Stimulated activated CD8-positive, alpha-beta memory T cell treated with anti-CD3 and anti-CD28 coated beads, Interleukin-4, amount 100 ng/mL, for 1 hour (primary cell): ENCODE measurements around the gene RUSC1.
A peak's percentile ranks its signal among the peaks of the same experiment; 100 is the strongest.

Experiments used
- DNase-seq, 2 donors: peaks; one replicate each; pipeline ENCODE4 v3.0.0-alpha.2; 2020; ENCODE audit warnings: low read depth in 2 of 2, low spot score in 1 of 2

The RUSC1 gene

GRCh38 chr1:155295183-155295941 is 25.3 kb upstream of the RUSC1 start:
- DNase-seq = no peak

- DNase-seq = no peak
Observed at GRCh38 chr1:155295942-155296267, 24.8 kb upstream of the RUSC1 start.

GRCh38 chr1:155296661-155297060 is 24.0 kb upstream of the RUSC1 start:
- no peak for DNase-seq

DNA sequence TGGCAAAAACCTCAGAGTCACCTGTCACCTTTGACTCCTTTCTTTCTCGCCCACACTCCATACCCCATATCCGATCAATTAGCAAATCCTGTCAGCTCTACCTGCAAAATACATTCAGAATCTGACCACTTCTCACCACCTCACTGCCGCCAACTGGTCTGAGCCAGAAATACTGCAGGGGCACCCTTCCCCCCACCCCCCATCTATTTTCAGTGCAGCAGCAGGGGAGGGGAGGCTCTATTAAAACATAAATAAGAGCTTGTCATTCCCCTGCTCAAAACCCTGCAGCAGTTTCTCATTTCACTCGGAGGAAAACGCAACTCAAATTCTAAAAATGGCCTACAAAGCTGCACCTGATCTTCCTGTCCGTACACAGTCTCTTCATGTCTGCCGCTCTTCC is 23.3 kb upstream of the RUSC1 start:
- no peak for DNase-seq

DNA sequence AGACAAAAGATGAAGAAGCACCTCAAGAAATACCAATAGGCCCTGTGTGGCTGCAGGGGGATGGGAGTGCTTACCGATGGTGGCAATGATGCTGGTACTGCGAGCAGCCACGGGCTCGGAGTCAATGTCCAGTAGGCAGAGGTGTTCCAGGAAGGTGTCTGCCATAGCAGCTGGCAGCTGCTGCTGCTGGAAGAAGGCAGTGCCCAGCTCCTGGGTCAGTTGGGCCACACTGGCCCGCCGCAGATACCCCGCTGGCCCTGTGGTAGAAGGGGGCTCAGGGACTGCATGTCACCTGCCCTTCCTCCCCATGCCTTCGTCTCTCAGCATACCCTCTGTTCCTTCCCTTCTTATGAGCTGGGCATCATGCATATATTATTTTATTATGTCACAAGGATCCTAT is 20.7 kb upstream of the RUSC1 start:
- DNase-seq = no peak

GRCh38 chr1:155300553-155301329 is 20.0 kb upstream of the RUSC1 start:
- no peak for DNase-seq

GRCh38 chr1:155301342-155301841 is 19.3 kb upstream of the RUSC1 start, which contains the start of gene PKLR:
Gene PKLR (minus strand): TSS chr1:155301438. CDS start chr1:155301395, 43 bp downstream.
- DNase-seq = no peak

- DNase-seq = no peak
Observed at GRCh38 chr1:155304558-155305063, 16.1 kb upstream of the RUSC1 start.

- no peak for DNase-seq
Observed at GRCh38 chr1:155305881-155306391, 14.8 kb upstream of the RUSC1 start.

DNA sequence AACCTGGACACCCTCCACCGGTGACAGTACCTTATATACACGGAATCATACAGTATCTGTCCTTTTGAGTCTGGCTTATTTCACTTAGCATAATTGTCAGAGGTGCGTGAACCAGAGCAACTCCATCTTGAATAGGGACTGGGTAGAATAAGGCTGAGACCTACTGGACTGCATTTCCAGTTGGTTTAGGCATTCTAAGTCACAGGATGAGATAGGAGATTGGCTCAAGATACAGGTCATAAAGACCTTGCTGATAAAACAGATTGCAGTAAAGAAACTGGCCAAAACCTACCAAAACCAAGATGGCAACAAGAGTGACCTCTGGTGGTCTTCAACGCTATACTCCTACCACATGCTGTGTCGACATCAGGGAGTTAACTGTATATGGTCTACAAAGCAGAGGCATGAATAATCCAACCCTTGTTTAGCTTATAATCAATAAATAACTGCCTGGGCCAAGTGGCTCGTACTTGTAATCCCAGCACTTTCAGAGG is 13.4 kb upstream of the RUSC1 start:
- no peak for DNase-seq

DNA sequence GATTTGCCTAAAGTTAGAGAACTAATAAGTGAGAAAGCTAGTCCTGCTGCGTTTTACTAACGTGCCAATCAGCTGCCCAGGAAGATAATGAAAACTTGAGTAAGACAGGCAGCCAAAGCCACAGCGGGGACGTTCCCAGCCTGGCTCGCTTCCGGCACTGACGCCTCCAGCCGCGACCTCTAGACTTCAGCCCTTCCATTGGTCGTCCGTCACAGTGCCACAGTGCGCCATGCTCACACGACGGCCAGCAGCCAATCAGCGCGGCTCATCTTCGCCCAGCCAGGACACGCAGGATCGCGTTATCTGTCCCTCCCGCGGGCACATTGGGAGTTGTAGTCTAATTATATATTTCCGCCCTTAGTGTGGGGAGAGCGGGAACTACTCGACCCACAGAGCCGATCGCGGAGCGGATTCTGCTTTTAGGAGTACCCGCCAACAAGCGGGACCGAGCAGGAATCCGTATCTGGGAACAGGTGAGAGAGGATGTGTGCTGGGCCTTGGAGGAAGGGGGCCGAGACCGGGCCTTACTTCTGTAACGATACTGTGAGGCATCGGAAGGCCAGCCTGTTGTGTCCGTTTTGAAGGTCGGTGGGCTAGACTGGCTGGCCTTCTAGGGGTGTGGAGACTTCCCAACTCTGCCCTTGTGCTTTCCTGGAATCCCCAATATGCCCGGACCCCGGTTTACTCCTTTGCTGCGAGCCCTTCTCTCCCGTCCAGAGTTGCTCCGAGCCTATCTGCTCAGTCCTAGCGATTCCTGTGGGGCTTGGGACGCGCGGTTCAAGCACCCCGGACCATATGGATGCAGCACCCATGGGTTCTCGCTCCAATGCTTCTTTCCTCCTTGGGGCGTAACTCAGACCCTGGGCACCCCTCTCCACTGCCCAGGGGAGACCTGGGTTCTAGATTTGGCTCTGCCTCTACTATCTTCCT is 11.9 kb upstream of the RUSC1 start, which contains the start of gene FDPS:
TSS of gene FDPS (plus strand) at position 374 of the 930 bp plus-strand sequence. CDS start 924 bp downstream, outside the sequence.
- peak; percentile 89 to 94 for DNase-seq

- DNase-seq = no peak
Observed at GRCh38 chr1:155309423-155310021, 11.2 kb upstream of the RUSC1 start.

DNA sequence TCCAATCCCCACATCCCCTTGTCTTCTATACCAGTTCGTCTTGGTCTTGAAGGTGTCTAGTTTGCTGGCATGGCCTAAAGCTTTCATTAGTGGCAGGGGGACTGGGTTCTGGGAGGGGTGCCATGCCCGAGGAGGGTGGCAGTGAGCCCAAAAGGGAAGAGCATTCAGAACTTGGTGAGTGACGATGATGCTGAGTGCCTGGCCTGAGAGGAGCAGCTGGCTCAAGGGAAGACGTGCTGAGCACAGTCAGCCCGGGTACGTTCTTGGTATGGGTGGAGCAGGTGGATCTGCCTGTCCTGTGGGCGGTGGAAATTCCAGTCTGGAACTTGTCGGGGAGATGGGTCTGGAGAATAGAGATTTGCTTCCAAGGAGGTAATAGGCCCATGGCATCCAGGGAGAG is 7.4 kb upstream of the RUSC1 start:
- DNase-seq = no peak

DNA sequence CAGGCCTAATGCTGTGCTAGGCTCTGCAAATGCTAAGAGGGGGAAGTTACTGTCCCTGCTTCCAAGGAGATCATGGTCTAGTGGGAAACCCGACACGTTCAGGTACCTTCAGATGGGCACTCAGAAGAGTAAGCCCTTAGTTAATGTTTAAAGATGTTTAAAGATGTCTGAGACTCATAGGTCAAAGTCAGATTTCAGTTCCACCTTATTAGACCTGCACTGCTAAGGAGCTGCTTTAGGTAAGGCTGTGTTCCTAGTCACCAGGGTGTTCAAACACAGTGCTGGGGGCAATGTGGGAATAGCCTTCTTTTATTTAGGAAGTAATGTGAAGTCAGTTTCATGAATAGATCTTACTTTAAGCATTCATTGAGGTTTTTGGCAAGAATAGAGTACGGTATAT is 3.8 kb upstream of the RUSC1 start:
- DNase-seq = no peak

DNA sequence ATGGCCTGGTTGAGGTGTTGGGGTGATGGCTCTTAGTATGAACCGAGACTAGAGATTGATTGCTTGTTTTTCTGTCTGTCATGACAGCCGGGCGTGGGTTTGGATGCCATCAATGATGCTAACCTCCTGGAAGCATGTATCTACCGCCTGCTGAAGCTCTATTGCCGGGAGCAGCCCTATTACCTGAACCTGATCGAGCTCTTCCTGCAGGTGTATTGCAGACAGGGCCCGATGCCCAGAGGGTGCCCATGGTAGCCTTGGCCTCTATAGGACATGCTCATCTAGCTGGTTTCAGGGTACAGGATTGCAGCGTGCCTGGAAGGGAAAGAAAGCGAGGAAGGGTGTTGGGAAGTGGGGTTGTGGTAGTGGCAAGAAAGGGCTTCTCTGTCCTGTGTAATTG is 2.6 kb upstream of the RUSC1 start:
- no peak for DNase-seq

DNA sequence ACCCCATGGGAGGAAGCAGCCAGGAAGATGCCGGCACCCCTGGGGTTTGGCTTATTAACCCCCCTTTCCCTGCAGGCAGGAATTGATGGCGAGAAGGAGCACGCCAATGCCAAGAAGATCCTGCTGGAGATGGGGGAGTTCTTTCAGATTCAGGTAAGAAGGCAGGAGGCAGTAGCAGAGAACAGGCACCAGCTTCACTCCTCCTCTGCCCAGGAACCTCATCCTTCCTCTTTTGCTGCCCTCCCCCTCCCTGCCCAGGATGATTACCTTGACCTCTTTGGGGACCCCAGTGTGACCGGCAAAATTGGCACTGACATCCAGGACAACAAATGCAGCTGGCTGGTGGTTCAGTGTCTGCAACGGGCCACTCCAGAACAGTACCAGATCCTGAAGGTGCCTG is 1.2 kb upstream of the RUSC1 start:
- DNase-seq = no peak

DNA sequence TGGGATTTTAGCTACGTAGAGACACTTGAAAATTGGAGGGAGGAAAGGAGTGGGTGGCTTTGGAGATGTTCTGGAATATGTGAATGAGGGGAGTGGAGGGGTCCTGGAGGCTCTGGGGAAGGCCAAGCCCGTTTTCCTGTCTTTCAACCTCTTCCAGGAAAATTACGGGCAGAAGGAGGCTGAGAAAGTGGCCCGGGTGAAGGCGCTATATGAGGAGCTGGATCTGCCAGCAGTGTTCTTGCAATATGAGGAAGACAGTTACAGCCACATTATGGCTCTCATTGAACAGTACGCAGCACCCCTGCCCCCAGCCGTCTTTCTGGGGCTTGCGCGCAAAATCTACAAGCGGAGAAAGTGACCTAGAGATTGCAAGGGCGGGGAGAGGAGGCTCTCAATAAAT is 442 bp upstream of the RUSC1 start:
- no peak for DNase-seq

- no peak for DNase-seq
Observed at GRCh38 chr1:155321639-155322503, 1.2 kb downstream of the RUSC1 start.

DNA sequence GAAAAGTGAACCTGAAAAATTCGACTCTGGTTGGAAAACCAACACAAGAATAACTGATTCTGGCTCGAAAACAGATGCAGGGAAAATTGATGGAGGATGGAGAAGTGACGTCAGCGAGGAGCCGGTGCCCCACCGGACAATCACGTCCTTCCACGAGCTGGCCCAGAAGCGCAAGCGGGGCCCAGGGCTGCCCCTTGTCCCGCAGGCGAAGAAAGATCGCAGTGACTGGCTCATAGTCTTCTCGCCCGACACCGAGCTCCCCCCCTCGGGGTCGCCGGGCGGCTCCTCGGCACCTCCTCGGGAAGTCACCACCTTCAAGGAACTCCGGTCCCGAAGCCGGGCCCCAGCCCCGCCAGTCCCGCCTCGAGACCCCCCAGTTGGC is 1.9 kb downstream of the RUSC1 start:
- no peak for DNase-seq
